ENCODE measurements around the gene PCSK6.
A peak's percentile ranks its signal among the peaks of the same experiment; 100 is the strongest.

The PCSK6 gene

GRCh38 chr15:101266034-101266433, 223.5 kb downstream of the PCSK6 start:
- FAIRE-seq, result no peak

DNA sequence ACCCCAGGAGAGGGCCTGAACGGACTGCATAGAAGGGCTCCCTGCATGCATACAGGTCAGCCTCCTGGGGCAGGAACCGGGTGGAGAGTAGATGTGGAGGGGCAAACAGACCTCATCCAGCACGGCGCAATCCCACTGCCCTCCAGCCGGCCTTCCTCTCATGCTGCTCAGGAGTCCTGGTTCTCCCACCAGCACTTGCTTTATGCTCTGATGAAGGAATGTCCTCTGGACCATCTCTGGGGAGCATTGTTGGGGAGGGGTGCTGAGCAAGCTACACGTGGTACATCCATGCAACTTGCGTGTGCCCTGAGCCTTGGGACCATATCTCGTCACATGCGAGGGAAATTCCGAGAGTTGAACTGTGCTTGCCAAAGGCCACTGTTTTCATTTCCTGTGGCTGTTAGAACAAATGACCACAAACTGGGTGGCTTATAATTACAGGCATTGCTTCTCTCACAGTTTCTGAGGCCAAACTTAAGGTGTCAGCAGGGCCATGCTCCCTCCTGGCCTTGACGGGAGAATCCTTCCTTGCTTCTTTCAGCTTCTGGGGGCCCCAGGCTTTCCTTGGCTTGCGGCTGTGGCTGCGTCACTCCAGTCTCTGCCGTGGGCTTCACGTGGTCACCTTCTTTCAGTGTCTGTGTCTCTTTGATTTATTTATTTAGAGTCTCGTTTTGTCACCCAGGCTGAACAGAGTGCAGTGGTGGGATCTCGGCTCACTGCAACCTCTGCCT, 224.4 kb downstream of the PCSK6 start:
- no peak for FAIRE-seq

- FAIRE-seq, result no peak
Measured at GRCh38 chr15:101264011-101264410, 225.5 kb downstream of the PCSK6 start.

- FAIRE-seq, result no peak
Measured at GRCh38 chr15:101262551-101262950, 227.0 kb downstream of the PCSK6 start.

GRCh38 chr15:101258238-101259144, 231.0 kb downstream of the PCSK6 start:
- peak; percentile 37 for FAIRE-seq

DNA sequence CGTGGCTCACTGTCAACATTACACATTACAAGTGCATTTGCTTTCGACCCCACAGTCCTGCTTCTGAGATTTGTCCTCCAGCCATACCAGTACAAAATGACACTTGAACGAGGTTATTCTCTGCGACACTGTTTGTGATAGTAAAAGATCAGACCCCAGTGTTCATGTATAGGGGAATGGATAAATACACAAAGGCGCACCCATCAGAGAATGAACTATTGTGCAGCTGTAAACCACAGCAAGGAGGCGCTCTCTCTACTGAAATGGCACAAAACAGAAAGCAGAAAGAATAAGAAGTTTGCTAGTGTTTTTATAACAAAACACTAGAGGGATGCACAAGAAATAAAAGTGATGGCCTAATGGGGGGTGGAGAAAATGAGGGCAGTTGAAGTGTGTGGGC, 232.8 kb downstream of the PCSK6 start:
- no peak for FAIRE-seq

DNA sequence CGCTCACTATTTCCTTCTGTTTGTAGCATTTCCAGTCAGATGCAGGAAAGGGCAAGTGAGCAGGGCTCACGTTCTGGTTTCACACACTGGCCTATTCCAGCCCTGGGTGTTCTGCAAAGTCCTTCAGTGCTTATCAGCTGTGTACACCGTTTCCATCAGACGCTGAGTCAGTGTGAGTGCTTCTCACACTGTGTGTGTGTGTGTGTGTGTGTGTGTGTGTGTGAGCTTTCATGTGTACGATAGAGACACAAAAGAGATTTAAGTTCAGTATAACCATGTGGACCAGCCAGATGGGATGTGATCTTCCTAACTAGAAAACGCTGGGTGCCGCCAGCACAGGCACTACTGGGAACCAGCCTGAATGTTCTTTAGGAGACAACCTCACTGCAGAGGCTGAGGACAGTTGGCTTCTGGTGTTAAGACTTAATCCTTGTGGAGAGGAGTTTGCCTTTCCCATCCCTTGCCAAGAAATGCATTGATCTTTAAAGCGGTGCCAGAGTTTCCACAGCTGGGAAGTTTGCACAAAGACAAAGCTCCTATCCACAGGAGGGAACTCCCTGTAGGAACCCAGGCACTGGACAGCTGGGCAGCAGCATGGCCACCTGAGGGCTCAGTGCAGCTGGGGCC, 233.8 kb downstream of the PCSK6 start:
- FAIRE-seq, result no peak

DNA sequence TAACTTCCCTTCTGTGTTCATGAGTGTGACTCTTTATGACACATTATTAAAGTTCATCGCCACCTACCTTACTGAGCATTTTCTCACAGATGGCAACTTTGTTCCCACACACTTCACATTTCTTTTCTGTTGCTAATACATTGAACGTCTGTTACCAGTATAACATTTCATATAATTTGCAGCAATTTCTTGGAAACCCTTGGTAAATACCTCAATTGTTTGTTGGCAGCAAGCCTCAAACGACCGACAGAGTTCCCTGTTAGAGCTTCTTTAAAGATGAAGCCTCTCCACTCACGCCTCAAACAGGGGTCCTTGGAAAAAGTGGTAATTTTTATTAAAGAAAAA, 234.5 kb downstream of the PCSK6 start:
- FAIRE-seq, result no peak

- no peak for FAIRE-seq
Measured at GRCh38 chr15:101254157-101255050, 235.1 kb downstream of the PCSK6 start.
